ENCODE measurements around the gene DMTF1.
"Not testable (repeated sequence)": the region's sequence is repeated elsewhere in the genome, so short reads cannot be mapped to it uniquely, and the experiment has no call there.

DMTF1 gene, protein sequence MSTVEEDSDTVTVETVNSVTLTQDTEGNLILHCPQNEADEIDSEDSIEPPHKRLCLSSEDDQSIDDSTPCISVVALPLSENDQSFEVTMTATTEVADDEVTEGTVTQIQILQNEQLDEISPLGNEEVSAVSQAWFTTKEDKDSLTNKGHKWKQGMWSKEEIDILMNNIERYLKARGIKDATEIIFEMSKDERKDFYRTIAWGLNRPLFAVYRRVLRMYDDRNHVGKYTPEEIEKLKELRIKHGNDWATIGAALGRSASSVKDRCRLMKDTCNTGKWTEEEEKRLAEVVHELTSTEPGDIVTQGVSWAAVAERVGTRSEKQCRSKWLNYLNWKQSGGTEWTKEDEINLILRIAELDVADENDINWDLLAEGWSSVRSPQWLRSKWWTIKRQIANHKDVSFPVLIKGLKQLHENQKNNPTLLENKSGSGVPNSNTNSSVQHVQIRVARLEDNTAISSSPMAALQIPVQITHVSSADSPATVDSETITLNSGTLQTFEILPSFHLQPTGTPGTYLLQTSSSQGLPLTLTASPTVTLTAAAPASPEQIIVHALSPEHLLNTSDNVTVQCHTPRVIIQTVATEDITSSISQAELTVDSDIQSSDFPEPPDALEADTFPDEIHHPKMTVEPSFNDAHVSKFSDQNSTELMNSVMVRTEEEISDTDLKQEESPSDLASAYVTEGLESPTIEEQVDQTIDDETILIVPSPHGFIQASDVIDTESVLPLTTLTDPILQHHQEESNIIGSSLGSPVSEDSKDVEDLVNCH

GRCh38 chr7:87152112-87152896 lies at the start of gene DMTF1:
TSS of gene DMTF1 (plus strand) at chr7:87152453. CDS start at chr7:87164942, 12,489 bp downstream.
- peak; percentile 77 for DNase-seq

GRCh38 chr7:87105401-87105800 lies 46.9 kb upstream of the DMTF1 start:
- DNase-seq, result no peak

DNA sequence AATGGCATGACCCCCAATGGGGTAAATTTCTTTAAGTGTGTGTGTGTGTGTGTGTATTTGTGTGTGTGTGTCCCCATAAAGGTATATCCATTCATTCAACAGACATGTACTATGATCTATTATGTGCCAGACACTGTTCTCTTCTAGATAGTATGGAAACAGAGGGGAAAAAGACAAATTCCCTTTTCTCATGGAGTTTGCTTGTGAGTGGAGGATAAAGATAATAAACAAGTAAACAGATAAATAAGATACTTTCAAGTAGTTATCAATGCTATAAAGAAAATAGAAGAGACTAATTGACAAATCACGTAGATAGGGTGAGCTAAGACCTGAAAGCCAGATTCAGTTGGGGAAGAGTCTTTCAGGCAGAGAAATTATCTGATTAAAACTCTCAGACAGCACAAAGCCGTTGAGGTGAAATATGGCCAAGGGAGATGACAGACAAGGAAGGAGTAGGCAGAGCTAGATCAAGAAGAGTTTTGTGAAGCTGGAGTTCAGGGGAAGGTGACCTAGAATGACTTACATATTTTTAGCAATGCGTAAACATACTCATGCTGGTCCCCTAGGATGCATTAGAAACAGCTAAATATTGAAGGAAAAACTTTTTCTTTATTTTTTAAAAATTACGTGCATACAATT lies 45.2 kb upstream of the DMTF1 start:
- no peak for DNase-seq

- DNase-seq, result no peak
Measured at GRCh38 chr7:87107949-87108776, 44.1 kb upstream of the DMTF1 start.

DNA sequence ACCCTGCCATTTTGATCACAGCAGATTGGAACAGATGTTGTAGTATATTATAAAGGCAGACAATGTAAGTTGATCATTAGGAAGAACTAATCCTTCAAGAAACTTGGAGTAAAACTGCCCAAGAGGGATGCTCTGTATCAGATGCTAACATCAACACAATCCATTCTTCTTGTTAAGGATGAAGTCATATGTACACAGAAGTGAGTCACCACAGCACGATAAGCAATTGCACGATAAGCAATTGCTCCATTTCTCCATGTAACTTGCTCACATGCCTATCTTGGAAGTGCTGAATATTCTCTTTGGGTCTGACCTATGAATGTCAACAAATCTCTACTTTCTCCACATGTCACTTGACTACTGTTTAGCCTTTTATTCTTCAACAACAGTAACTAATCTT lies 41.5 kb upstream of the DMTF1 start:
- no peak for DNase-seq

DNA sequence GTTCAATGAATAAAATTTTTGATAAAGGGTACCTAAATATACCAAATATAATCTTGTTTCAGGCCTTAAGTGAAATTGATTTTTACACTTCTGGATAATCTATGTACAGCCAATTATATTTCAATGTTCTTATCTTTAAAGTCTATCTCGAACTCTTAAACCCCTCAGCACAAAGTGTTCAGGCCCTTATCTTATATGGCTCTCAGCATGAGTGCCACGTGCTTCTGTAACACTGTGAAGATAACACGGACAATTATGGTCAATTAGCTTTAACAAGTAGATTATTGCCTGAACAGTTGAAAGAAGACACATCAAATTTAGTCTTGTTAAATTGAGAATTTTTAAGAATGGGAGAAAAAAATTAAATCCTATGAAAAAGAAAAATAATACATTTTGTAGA lies 40.4 kb upstream of the DMTF1 start:
- DNase-seq, result no peak

DNA sequence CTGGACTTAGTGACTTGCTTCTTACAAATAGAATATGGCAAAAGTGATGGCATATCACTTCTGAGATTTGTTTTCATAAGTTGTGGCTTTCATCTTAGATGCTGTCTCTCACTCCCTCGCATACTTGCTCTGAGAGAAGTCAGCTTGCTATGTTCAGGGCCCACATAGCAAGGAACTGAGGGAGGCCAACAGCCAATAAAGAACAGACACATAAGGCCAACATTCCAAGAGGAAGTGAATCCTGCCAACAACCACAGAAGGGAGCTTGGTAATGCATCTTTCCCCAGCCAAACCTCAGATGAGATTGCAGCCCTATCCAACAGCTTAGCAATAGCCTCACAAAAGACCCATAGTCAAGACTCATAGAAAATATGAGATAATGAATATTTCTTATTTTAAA lies 39.2 kb upstream of the DMTF1 start:
- no peak for DNase-seq

GRCh38 chr7:87113904-87114303 lies 38.3 kb upstream of the DMTF1 start:
- not testable (repeated sequence) for DNase-seq

GRCh38 chr7:87115772-87116171 lies 36.5 kb upstream of the DMTF1 start:
- not testable (repeated sequence) for DNase-seq

- no peak for DNase-seq
Measured at GRCh38 chr7:87116315-87116714, 35.9 kb upstream of the DMTF1 start.

DNA sequence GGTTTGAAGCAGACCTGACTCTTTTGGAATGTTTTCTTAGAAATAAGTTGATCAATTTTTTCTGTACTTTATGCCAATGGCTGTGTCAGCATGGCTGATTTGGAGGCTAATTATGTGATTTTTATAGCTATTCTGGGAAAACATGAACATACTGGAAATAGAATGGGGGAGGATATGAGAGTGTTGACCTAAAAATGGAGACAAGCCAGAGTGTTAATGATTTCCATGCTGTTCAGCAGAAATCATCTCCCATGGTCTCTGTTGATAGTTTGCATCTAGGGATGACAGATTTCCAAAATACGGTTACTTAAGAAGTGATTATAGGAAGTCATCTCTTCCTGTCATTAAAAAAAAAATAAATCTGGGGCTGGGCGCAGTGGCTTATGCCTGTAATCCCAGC lies 32.7 kb upstream of the DMTF1 start:
- DNase-seq, result no peak

- no peak for DNase-seq
Measured at GRCh38 chr7:87123105-87123504, 29.1 kb upstream of the DMTF1 start.

GRCh38 chr7:87127019-87127418 lies 25.2 kb upstream of the DMTF1 start:
- no peak for DNase-seq

GRCh38 chr7:87128861-87129267 lies 23.4 kb upstream of the DMTF1 start:
- no peak for DNase-seq

DNA sequence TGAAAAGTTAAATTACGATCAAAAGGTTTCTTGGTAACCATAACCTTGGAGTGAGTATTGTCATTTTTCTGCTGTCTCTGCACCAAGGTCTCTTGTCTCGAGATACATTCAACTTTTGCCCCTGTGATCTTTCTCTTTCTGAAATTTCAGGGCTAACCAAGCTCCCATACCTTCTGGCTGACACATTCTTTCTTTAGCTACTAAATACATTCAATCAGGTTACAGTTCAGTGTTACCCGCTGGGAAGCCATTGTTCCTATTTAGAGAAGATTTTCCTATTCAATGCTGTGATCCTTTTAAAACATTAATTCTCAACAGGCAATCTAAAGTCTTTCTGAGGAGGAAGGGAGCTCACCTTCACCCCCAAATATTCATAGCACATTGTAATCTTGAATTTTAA lies 22.9 kb upstream of the DMTF1 start:
- DNase-seq, result no peak

- DNase-seq, result no peak
Measured at GRCh38 chr7:87129848-87130247, 22.4 kb upstream of the DMTF1 start.

- DNase-seq, result no peak
Measured at GRCh38 chr7:87131771-87132170, 20.5 kb upstream of the DMTF1 start.

DNA sequence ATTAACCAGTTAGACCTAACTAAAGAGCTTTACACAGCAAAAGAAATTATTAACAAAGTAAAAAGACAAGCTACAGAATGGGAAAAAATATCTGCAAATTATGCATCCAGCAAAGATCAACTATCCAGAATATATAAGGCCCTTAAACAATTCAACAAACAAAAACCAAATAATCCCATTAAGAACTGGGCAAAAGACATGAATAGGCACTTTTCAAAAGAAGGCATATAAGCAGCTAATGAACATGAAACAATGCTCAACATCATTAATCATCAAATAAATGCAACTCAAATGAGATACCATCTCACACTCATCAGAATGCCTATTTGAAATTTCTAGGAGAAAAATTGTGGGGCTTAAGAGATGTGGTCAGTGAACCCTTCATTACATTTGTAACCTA lies 15.0 kb upstream of the DMTF1 start:
- DNase-seq, result no peak

GRCh38 chr7:87139514-87139913 lies 12.7 kb upstream of the DMTF1 start:
- DNase-seq, result no peak

GRCh38 chr7:87140271-87140748 lies 11.9 kb upstream of the DMTF1 start:
- no peak for DNase-seq

DNA sequence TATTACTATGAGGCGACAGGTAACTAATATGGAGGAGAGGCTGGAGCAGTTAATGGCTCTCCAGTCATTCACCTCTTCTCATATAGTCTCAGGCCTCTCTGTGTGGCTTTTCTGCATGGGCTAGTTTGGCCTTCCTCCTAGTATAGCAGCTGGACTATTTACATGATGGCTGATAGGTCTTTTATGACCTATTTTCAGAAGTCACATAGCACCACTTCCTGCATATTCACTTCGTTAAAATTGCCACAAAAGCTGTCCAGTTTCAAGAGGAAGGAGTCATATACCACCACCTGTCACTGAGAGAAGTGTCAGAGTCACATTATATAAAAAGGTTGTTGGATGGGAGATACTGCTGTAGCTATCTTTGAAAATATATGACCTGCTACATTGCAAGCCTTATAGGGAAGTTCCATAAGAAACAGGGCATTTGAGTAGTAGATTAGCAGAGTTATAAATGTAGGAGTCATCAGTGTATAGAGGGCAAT lies 8.0 kb upstream of the DMTF1 start:
- no peak for DNase-seq

All from NCI-H2029 treated with DMSO at 0.1 percent for 48 hours (cell line).